Upper lobe of left lung (tissue), 4 donors: ENCODE data around the gene MAML1.

Source experiments
- EP300 ChIP-seq, 4 donors: sonication (generic); formaldehyde crosslinking; IDR thresholded peaks; one replicate each; pipeline ENCODE4 v1.5.1; 2017; ENCODE audit warnings: antibody characterized with exemption in 4 of 4, control low read depth in 2 of 4
- POLR2A ChIP-seq, 4 donors: fragments of 450-650 bp; IDR thresholded peaks; one replicate each; pipeline ENCODE4 v1.5.1; 2016 to 2017; ENCODE audit warnings: antibody characterized with exemption in 4 of 4, mild to moderate bottlenecking in 2 of 4
- POLR2AphosphoS5 ChIP-seq, 2 donors: sonication (generic); formaldehyde crosslinking; IDR thresholded peaks; one replicate each; pipeline ENCODE4 v1.5.1; 2017; ENCODE audit warnings: antibody characterized with exemption in 2 of 2
- TF ChIP-seq, protein P1 (sequence below), 6 experiments: fragments of 450-650 bp in 4 of 6; fragments of 200-600 bp in 2 of 6; sonication (generic) in 2 of 6; IDR thresholded peaks; one replicate each; pipeline ENCODE4 v1.5.1; 2016 to 2019; ENCODE audit warnings: antibody characterized with exemption in 6 of 6

DNA sequence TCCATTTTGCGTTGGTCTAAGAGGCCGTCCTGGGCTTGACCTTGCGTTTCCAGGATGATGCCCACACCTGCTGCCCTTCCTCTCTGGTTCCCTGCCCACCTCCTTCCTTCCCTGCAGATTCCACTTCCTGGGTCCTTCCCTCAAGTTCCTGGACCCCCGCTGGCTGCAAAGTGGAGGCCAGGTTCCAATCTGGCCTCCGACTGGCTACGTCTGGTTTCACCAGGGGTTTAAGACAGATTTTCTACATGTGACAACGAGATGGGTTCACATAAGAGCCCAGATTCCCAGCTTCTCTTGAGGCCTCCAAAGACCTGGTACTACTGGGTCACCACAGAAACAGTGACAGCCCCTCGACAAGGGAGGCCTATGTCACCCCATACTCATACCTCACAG is 71.9 kb downstream of the MAML1 start:
- TF ChIP-seq, protein P1, sequence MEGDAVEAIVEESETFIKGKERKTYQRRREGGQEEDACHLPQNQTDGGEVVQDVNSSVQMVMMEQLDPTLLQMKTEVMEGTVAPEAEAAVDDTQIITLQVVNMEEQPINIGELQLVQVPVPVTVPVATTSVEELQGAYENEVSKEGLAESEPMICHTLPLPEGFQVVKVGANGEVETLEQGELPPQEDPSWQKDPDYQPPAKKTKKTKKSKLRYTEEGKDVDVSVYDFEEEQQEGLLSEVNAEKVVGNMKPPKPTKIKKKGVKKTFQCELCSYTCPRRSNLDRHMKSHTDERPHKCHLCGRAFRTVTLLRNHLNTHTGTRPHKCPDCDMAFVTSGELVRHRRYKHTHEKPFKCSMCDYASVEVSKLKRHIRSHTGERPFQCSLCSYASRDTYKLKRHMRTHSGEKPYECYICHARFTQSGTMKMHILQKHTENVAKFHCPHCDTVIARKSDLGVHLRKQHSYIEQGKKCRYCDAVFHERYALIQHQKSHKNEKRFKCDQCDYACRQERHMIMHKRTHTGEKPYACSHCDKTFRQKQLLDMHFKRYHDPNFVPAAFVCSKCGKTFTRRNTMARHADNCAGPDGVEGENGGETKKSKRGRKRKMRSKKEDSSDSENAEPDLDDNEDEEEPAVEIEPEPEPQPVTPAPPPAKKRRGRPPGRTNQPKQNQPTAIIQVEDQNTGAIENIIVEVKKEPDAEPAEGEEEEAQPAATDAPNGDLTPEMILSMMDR (IDR thresholded peaks at IDR 0.05), result no peak
- TF ChIP-seq POLR2A (IDR thresholded peaks at IDR 0.05) (no peak), POLR2AphosphoS5 (IDR thresholded peaks at IDR 0.05) (no peak), EP300 (IDR thresholded peaks at IDR 0.05) (no peak)
